Esophagus muscularis mucosa (tissue), 3 donors: ENCODE data around the gene DECR2.

Experiments used
- CTCF ChIP-seq, 3 experiments: fragments of 200-600 bp in 2 of 3; fragments of 450-650 bp in 1 of 3; sonication (generic) in 2 of 3; IDR thresholded peaks; one replicate each; pipeline ENCODE4 v1.5.1; 2017 to 2019; ENCODE audit warnings: antibody characterized with exemption in 3 of 3, mild to moderate bottlenecking in 2 of 3, moderate library complexity in 1 of 3
- POLR2AphosphoS5 ChIP-seq, 2 donors: sonication (generic); formaldehyde crosslinking; IDR thresholded peaks; one replicate each; pipeline ENCODE4 v1.6.1; 2017; ENCODE audit warnings: antibody characterized with exemption in 2 of 2

DNA sequence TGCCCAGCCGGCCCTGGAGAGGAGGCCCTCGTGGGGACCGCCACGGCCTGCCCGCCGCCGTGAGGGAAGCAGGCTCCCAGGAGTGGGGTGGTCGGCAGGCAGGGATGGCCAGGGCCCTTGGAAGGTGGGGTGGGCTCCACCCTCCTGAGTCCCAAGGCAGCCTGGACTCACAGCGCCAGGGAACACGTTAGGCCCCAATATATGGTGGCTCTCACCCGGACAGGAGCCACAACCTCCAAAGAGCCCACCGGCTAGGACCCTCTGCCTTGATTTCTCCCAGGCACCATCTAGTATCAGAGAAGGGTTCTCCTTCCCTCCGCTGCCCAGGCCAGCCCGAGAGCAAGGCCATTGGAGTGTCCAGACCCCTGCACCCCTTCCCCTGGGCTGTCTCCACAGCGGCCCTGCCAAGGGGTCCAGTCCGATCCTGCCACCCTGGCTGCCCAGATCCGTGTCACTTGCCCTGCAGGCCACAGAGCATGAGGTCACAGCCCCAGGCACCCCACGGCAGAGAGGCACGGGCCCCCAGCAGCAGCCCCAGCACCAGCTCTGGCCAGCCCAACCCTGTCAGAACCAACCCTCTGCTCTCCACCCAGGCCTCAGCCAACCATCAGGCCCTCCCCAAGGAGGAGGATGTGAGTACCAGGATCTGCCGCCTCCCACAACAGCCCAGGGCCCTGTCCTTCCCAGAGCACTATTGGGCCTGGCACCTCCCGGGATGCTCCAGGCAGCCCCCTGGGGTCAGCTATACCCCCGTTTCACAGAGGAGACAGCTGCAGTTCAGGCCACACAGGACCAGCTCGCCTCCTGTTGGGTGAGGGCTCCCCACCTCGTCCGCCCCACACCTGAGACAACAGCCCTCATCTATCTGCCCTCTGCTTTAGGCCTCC lies 48.0 kb upstream of the DECR2 start:
- no peak for TF ChIP-seq CTCF (IDR thresholded peaks at IDR 0.05)
- TF ChIP-seq POLR2AphosphoS5 (IDR thresholded peaks at IDR 0.05), result no peak
